ENCODE data around the gene NUDT3.
"Not testable (repeated sequence)": the region's sequence is repeated elsewhere in the genome, so short reads cannot be mapped to it uniquely, and the experiment has no call there.

NUDT3 gene

GRCh38 chr6:34284563-34285447 is 107.7 kb downstream of the NUDT3 start:
- peak; percentile 48 for DNase-seq

DNA sequence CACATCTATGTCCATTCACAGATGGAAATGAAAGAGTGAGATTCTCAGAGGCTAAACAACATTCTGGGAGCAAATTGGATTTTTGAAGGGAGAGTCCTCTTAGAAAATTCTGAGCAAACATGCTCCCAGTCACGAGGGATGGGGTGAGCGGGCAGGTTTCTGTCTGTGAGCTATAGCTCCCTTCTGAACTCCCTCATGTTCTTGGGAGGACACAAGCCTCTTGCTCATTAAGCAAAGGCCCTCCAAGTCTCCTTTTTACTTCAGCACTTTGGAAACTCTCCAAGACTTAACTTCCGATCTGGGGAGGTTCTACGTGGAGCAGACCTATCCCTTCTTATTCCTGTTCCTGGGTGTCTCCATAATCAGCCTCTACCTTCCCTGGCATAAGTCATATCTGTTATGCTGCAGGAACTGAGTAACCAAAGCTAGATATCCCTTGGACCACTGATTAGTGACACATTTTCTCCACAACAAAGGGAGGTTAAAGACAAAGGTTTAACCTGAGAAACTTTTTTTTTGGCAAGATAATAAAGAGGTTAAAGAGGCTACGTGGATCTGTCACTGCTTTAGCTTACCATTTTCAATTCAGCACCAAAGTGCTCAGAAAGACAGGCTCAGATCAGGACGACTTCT is 110.7 kb downstream of the NUDT3 start:
- no peak for DNase-seq

- DNase-seq, result no peak
These were observed 112.3 kb downstream of the NUDT3 start for GRCh38 chr6:34280216-34280615.

DNA sequence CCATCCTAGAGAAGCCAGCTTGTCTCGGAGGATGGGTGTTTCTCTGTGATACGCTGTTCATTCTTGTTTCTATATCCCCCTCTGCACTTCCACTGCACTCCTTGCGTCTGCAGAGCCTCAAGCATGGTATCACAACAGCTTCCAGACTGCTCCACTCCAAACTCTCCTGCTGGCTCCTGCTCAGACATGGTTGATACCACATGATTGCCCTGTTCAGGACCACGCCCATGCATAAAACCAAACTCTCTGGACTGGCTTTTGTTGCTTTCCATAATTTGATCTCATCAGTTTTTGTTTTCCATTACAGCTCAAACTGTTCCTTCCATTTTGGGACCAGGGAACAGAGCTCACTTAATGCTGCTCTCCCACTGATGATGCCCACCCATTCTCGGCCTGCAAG is 113.6 kb downstream of the NUDT3 start:
- DNase-seq, result no peak

DNA sequence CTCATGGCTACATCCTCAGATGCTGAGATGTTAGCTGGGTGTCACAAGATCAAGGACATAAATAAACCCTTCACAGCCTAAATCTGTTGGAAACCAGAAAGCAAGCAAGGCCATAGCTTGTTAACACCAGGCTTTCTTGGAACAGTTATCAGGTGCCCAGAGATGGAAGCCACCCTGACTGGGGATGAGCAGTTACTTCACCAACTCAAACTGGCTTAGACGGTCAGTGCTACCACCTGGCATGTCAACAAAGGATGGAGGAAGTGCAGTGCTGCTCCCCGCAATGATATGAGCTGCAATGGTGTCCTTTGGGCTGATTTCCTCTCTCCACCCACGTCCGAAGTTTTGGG is 114.7 kb downstream of the NUDT3 start:
- no peak for DNase-seq

DNA sequence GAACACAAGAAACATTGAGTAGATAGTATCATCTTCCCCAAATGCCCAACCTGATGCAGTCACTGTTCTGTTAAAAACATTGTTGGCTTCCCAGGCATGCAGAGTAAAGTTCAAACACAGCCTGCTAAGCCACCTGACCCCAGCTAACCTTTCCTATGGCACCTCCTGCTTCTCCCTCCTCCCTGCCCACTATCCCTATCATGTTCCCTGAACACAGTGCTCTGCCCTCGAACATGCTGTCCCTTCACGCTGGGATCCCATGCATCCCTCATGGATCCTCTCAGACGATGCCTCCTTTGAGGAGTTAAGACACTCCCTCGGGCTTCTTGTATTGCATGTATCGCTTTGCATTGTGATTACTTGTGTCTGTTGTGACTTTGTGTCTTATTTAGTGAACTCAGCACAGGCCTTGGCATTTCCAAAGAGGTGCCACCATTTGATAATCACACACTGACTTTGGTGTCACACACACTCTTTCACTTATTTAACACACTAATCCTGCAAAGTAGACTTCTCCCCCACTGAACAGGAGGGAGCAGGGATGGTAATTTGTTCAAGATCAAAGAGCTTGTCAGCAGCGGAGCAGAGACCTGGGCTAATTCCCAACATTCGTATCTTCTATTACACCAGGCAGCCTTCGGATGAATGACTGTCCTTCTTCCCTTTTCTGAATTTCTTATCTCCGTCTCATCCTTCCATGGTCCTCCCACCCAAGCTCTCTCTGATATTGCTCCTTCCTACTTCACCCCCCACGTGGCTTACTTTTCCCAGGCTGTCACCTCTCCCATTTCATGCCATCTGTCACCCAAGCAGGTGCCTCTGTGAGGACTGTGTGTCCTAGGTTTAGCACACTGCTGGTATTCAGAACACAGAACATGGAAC is 115.3 kb downstream of the NUDT3 start:
- DNase-seq, result no peak

GRCh38 chr6:34276191-34276590 is 116.3 kb downstream of the NUDT3 start:
- no peak for DNase-seq

GRCh38 chr6:34275128-34275804 is 117.2 kb downstream of the NUDT3 start:
- no peak for DNase-seq

GRCh38 chr6:34274129-34274528 is 118.3 kb downstream of the NUDT3 start:
- no peak for DNase-seq

GRCh38 chr6:34273242-34273805 is 119.1 kb downstream of the NUDT3 start:
- DNase-seq, result no peak

- DNase-seq, result no peak
These were observed 120.2 kb downstream of the NUDT3 start for GRCh38 chr6:34272013-34272926.

GRCh38 chr6:34269658-34270341 is 122.7 kb downstream of the NUDT3 start:
- not testable (repeated sequence) for DNase-seq

DNA sequence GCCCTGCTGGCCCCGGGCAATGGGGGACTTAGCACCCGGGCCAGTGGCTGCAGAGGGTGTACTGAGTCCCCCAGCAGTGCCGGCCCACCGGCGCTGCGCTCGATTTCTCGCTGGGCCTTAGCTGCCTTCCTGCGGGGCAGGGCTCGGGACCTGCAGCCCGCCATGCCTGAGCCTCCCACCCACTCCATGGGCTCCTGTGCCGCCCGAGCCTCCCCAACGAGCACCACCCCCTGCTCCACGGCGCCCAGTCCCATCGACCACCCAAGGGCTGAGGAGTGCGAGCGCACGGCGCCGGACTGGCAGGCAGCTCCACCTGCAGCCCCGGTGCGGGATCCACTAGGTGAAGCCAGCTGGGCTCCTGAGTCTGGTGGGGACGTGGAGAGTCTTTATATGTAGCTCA is 123.3 kb downstream of the NUDT3 start:
- not testable (repeated sequence) for DNase-seq

- no peak for DNase-seq
These were observed 124.7 kb downstream of the NUDT3 start for GRCh38 chr6:34267746-34268145.

DNA sequence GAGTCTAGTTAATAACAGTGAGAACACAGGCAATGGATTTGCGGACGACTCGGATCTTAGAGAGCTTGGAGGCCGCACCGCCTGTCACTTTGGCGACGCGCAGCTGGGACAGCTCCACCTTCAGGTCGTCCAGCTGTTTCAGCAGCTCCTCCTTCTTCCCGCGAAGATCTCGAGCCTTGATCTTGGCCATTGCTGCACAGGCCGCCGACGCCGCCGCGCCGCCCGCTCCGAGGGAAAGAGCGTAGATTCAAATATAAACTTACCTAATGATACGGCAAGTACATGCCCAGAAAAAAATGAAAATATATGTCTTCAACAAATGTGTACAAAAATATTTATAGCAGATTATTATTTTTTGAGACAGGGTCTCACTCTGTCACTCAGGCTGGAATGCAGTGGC is 129.0 kb downstream of the NUDT3 start:
- DNase-seq, result not testable (repeated sequence)

DNA sequence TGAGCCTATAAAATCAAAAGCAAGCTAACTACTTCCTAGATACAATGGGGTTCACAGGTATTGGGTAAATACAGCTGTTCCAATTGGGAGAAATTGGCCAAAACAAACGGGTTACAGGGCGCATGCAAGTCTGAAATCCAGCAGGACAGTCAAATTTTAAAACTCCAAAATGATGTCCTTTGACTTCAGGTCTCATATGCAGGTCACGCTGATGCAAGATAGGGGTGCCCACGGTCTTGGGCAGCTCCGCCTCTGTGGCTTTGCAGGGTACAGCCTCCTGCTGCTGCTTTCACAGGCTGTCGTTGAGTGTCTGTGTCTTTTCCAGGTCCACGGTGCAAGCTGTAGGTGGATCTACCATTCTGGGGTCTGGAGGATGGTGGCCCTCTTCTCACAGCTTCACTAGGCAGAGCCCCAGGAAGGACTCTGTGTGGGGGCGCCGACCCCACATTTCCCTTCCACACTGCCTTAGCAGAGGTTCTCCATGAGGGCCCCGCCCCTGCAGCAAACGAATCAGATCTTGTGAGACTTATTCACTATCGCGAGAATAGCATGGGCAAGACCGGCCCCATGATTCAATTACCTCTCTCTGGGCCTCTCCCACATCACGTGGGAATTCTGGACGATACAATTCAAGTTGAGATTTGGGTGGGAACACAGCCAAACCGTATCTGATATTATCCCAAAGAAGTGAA is 131.7 kb downstream of the NUDT3 start:
- DNase-seq, result no peak

GRCh38 chr6:34259529-34260069 is 132.9 kb downstream of the NUDT3 start:
- no peak for DNase-seq

DNA sequence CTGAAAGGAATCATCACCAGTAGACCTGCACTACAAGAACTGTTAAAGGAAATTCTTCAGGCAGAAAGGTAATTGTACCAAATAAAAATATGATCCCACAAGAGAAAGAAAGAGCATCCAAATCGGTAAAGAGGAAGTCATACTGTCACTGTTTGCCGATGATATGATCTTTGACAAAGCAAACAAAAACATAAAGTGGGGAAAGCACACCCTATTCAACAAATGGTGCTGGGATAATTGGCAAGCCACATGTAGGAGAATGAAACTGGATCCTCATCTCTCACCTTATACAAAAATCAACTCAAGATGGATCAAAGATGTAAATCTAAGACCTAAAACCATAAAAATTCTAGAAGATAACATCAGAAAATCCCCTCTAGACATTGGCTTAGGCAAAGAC is 140.1 kb downstream of the NUDT3 start:
- DNase-seq, result not testable (repeated sequence)

DNA sequence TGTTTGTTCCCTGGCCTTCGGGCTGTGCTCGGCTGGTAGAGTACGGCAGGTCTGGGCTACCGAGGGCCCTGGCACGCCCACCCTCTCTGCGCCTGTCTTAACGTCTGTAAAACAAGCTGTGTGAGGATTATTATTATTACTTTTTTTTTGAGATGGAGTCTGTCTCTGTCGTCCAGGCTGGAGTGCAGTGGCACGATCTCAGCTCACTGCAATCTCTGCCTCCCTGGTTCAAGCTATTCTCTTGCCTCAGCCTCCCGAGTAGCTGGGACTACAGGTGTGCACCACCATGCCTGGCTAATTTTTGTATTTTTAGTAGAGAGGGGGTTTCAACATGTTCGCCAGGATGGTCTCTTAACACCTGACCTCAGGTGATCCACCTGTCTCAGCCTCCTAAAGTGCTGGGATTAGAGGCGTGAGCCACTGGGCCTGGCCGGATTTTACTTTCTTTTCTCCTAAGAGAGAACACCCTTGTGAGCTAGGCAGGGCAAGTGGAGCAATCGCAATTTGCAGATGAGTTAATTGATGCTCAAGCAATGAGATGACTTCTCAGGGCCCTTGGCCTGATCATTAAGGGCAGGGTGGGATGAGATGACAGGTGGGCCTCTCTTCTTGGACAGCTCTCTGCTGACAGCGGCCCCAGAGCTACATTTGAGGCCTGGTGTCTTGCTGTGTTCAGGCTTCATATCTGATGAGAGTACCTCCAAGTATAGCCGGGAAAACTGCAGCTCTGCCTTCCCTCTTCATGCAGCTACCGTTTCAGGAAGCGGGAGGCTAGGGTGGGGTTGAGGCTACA is 142.8 kb downstream of the NUDT3 start:
- no peak for DNase-seq

All from HCEC 1CT (cell line).